HepG2 (cell line): Measurements from ENCODE around the gene SMIM41. TPM values are rescaled to one million over a fixed set of nuclear protein-coding genes. Genes with fewer than 3 reads are reported as not detected.

Experiments used
- ATAC-seq: fragments of 200-7000 bp; cut with Tn5 transposase; 3 replicates; pipeline ENCODE4 v1.9.1; 2020; ENCODE audit warnings: mild to moderate bottlenecking, moderate library complexity
- BruUV-seq: library from RNA; stranded (reverse); fragments of 400-500 nt; replicated peaks from 2 replicates; lab custom pipeline; 2021; lab: Mats Ljungman, UMichigan
- CTCF ChIA-PET: fragments of 300-600 bp; formaldehyde crosslinking; extraction: SDS; loops from one replicate; lab custom pipeline; 2021; ENCODE audit warnings: low total read pairs, inconsistent platforms, low intra/inter-chr PET ratio; lab: Yijun Ruan, JAX
- POLR2A ChIA-PET: fragments of 350-600 bp; sonication (Branson Sonifier 250); formaldehyde crosslinking; loops from one replicate; lab custom pipeline; 2020; ENCODE audit warnings: antibody characterized with exemption, inconsistent platforms; lab: Yijun Ruan, JAX
- DNase-seq: peaks from one replicate; pipeline ENCODE4 v3.0.0-alpha.2; 2015; ENCODE audit warnings: low spot score
- FAIRE-seq: peaks from 3 replicates; lab custom pipeline; 2011; peaks lifted over from hg19 to GRCh38; lab: Jason Lieb, UNC
- H2AFZ ChIP-seq: one replicate; pipeline ENCODE4 v1.6.1; 2011; ENCODE audit warnings: low read length, inconsistent platforms
- H3K27ac ChIP-seq: fragments of 300-600 bp; 3 replicates; pipeline ENCODE4 v1.8.0; 2011; ENCODE audit warnings: mixed run types, mild to moderate bottlenecking, mixed read lengths, low read length, inconsistent platforms; ENCODE audit not compliant: insufficient read depth; ENCODE audit errors: extremely low read length
- H3K27me3 ChIP-seq, 2 experiments: fragments of 200-600 bp in 1 of 2; 2 replicates in 1 of 2; 3 replicates in 1 of 2; pipeline versions ENCODE4 v1.6.0 to v1.8.0; 2011; ENCODE audit warnings: low read length in 2 of 2, mild to moderate bottlenecking in 2 of 2, moderate library complexity in 2 of 2, inconsistent platforms in 1 of 2; ENCODE audit not compliant: insufficient read depth in 2 of 2, control insufficient read depth in 1 of 2
- H3K36me3 ChIP-seq, 2 experiments: fragments of 200-600 bp in 1 of 2; replicated peaks in 1 of 2; 2 replicates in 1 of 2; 3 replicates in 1 of 2; pipeline versions ENCODE4 v1.5.1 to v1.8.0; 2011; ENCODE audit warnings: low read length in 2 of 2, inconsistent platforms in 1 of 2; ENCODE audit not compliant: insufficient read depth in 2 of 2, control insufficient read depth in 1 of 2
- H3K4me1 ChIP-seq: 2 replicates; pipeline ENCODE4 v1.5.1; 2012; ENCODE audit warnings: low read length, inconsistent platforms; ENCODE audit not compliant: insufficient read depth
- H3K4me2 ChIP-seq: 2 replicates; pipeline ENCODE4 v1.6.0; 2011; ENCODE audit warnings: low read depth, low read length, inconsistent platforms
- H3K4me3 ChIP-seq, 3 experiments: fragments of 200-600 bp in 1 of 3; sonication (generic), shearing (Covaris generic) in 1 of 3; replicated peaks in 1 of 3; 2 replicates each; pipeline ENCODE4 v1.5.1; 2011 to 2016; ENCODE audit warnings: low read length in 3 of 3, inconsistent platforms in 2 of 3, low read depth in 2 of 3, mild to moderate bottlenecking in 2 of 3, control low read depth in 1 of 3, mixed read lengths in 1 of 3; ENCODE audit not compliant: insufficient read depth in 1 of 3
- H3K79me2 ChIP-seq: one replicate; pipeline ENCODE4 v1.6.1; 2011; ENCODE audit warnings: low read length, inconsistent platforms; ENCODE audit not compliant: insufficient read depth
- H3K9ac ChIP-seq: 2 replicates; pipeline ENCODE4 v1.6.0; 2011; ENCODE audit warnings: mild to moderate bottlenecking, low read depth, low read length, inconsistent platforms; ENCODE audit not compliant: insufficient read depth
- H3K9me3 ChIP-seq: 2 replicates; pipeline ENCODE4 v1.5.1; 2012; ENCODE audit warnings: mild to moderate bottlenecking, low read length
- H4K20me1 ChIP-seq: 2 replicates; pipeline ENCODE4 v1.6.0; 2011; ENCODE audit warnings: inconsistent platforms, mild to moderate bottlenecking, low read length, moderate library complexity; ENCODE audit not compliant: insufficient read depth
- AGO2 ChIP-seq: fragments of 200-400 bp; formaldehyde crosslinking; optimal IDR thresholded peaks from 2 replicates; pipeline ENCODE3; 2017; ENCODE audit warnings: mild to moderate bottlenecking, low read depth, low read length, moderate library complexity
- AKAP8 ChIP-seq: sonication (generic); formaldehyde crosslinking; IDR thresholded peaks from 2 replicates; pipeline ENCODE4 v1.5.1; 2020; ENCODE audit warnings: mild to moderate bottlenecking, missing genetic modification reagents
- DMAP1 ChIP-seq: IDR thresholded peaks from 2 replicates; pipeline ENCODE4 v1.6.1; 2016
- EEA1 ChIP-seq: sonication (generic); formaldehyde crosslinking; IDR thresholded peaks from 2 replicates; pipeline ENCODE4 v1.5.1; 2020; ENCODE audit warnings: mild to moderate bottlenecking, missing genetic modification reagents, borderline replicate concordance
- HNRNPLL ChIP-seq: fragments of 200-400 bp; formaldehyde crosslinking; IDR thresholded peaks from 2 replicates; pipeline ENCODE4 v1.6.1; 2017; ENCODE audit warnings: mild to moderate bottlenecking, low read depth, low read length; ENCODE audit not compliant: poor library complexity, severe bottlenecking
- RBFOX2 ChIP-seq: fragments of 200-400 bp; formaldehyde crosslinking; IDR thresholded peaks from 2 replicates; pipeline ENCODE4 v1.6.1; 2017; ENCODE audit warnings: low read depth, mild to moderate bottlenecking, low read length
- ZFY ChIP-seq: sonication (generic); formaldehyde crosslinking; IDR thresholded peaks from 2 replicates; pipeline ENCODE4 v1.4.0; 2020; ENCODE audit warnings: missing genetic modification reagents
- ZNF251 ChIP-seq: sonication (generic); formaldehyde crosslinking; IDR thresholded peaks from 2 replicates; pipeline ENCODE4 v1.9.0; 2021; ENCODE audit warnings: mild to moderate bottlenecking, missing genetic modification reagents
- ZNF264 ChIP-seq: sonication (generic); formaldehyde crosslinking; IDR thresholded peaks from 2 replicates; pipeline ENCODE4 v1.4.0; 2020; ENCODE audit warnings: missing genetic modification reagents
- ZNF646 ChIP-seq: sonication (generic); formaldehyde crosslinking; IDR thresholded peaks from 2 replicates; pipeline ENCODE4 v1.9.0; 2021; ENCODE audit warnings: mild to moderate bottlenecking, missing genetic modification reagents
- ZNF672 ChIP-seq: sonication (generic); formaldehyde crosslinking; IDR thresholded peaks from 2 replicates; pipeline ENCODE4 v1.8.1; 2022; ENCODE audit warnings: missing genetic modification reagents
- ZNF691 ChIP-seq: sonication (generic); formaldehyde crosslinking; IDR thresholded peaks from 2 replicates; pipeline ENCODE4 v1.4.0; 2020; ENCODE audit warnings: missing genetic modification reagents, low read depth, mild to moderate bottlenecking, borderline replicate concordance
- ZNF790 ChIP-seq: sonication (generic); formaldehyde crosslinking; IDR thresholded peaks from 2 replicates; pipeline ENCODE4 v1.8.0; 2022; ENCODE audit warnings: missing genetic modification reagents, mild to moderate bottlenecking, borderline replicate concordance
- WGBS: methylation state at CpG from one replicate; pipeline ENCODE4 v1.1.6; 2017; ENCODE audit warnings: low lambda C conversion rate; 5-methylcytosine and 5-hydroxymethylcytosine counted together
- in situ Hi-C: cut with HindIII; loops from 2 replicates; pipeline ENCODE4 v1.10.0; 2017; ENCODE audit warnings: low pct_unique_long_range_greater_than_20kb; ENCODE audit not compliant: extremely low pct_ligation_motif_present
- intact Hi-C: fragments of 100-400 bp; cut with micrococcal nuclease; formaldehyde crosslinking; loops from one replicate; pipeline ENCODE4 v1.10.0; 2022; ENCODE audit not compliant: unreplicated experiment
- polyA plus RNA-seq, 8 experiments: library from polyadenylated mRNA; depleted of rRNA in 3 of 8; stranded (reverse) in 7 of 8; unstranded in 1 of 8; fragments of >200 nt; fragmentation: Illumina TruSeq in 4 of 8; extraction: Trizol in 4 of 8; gene quantifications; 2 replicates each; pipeline versions ENCODE4 v1.2.1 to v1.2.3, GENCODE V29; 2011 to 2016; ENCODE audit warnings: low read depth in 4 of 8, missing spikeins in 1 of 8, mixed read lengths in 1 of 8; ENCODE audit not compliant: insufficient read depth in 1 of 8
- total RNA-seq, 5 experiments: library from RNA; depleted of rRNA; stranded (reverse); fragments of >200 nt; fragmentation: Illumina TruSeq; extraction: Trizol; gene quantifications; 2 replicates each; pipeline ENCODE4 v1.2.3, GENCODE V29; 2016; ENCODE audit warnings: low read depth in 1 of 5
- TF ChIP-seq, protein P1 (sequence below): sonication (generic); formaldehyde crosslinking; IDR thresholded peaks from 2 replicates; pipeline ENCODE4 v1.4.0; 2020; ENCODE audit warnings: missing genetic modification reagents, borderline replicate concordance

The SMIM41 gene
- total and polyA plus RNA-seq, 2 of the 13 experiments (the other 11 are each of a cell fraction or from before 2014, with no cell fraction given), result not detected

DNA sequence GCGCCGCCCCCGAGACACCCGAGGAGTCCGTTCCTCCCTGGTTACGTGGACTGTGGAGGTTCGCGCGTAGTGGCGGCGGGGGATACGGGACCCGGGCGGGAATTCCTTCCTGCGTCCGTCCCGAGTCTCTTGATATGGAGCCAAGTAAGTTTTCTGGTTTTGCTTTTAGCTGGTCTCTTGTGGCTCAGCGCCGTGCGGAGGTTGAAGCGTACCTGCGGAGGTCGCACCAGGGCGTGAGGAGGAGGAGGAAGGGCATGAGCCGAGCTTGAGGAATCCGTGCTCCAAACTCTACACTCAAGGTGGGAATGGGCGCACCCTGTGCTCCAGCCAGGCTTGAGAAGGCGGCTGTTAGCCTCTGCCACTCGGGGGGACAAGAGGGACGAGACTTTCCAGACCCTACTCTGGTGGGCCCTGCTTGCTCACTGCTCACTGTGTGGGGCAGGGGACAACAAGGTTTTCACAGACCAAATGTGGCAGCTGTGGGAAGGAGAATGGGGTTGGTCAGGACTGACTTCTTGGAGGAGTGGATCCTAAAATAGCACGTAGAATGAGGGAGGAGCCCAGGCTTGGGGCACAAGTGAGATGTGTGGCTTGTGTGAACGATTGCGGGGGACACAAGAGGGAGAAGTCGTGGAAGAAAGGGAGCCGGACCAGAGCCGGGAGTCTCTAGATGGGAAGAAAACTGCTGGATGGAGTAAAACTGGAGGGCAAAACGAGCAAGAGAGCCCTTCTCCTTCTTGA lies 9.1 kb upstream of the SMIM41 start:
- POLR2A ChIA-PET, result interaction anchor here (1.4 to 4.0 kb wide), 5 partner anchors 9 to 45 kb away, joined by 4 to 36 read pairs (median 13); partner anchors contain the start of gene NR4A1
- ATAC-seq, result peak; percentile 43
- H3K9ac ChIP-seq, result peak overlapping the region; percentile 88
- TF ChIP-seq ZNF264 (CRISPR knock-in tag), result no peak
- TF ChIP-seq ZNF646, result no peak
- no peak for TF ChIP-seq ZNF251
- peak; percentile 12; the same call in 1 of the 2 replicates for TF ChIP-seq DMAP1 (CRISPR knock-in tag)
- 0 out of 2 replicates have a peak, but pooled peaks have one; percentile 33 for TF ChIP-seq EEA1 (CRISPR knock-in tag)
- peak; percentile 68 for TF ChIP-seq AGO2
- TF ChIP-seq HNRNPLL, result peak; percentile 62
- TF ChIP-seq ZNF672 (CRISPR knock-in tag), result no peak
- TF ChIP-seq RBFOX2, result peak; percentile 45; the same call in 1 of the 2 replicates
- peak; percentile 8; the same call in 1 of the 2 replicates for TF ChIP-seq ZFY (CRISPR knock-in tag)
- no peak for TF ChIP-seq ZNF691 (CRISPR knock-in tag)
- TF ChIP-seq AKAP8 (CRISPR knock-in tag), result 0 out of 2 replicates have a peak, but pooled peaks have one; percentile 32
- TF ChIP-seq ZNF790 (CRISPR knock-in tag), result 0 out of 2 replicates have a peak, but pooled peaks have one; percentile 24
- TF ChIP-seq, protein P1, sequence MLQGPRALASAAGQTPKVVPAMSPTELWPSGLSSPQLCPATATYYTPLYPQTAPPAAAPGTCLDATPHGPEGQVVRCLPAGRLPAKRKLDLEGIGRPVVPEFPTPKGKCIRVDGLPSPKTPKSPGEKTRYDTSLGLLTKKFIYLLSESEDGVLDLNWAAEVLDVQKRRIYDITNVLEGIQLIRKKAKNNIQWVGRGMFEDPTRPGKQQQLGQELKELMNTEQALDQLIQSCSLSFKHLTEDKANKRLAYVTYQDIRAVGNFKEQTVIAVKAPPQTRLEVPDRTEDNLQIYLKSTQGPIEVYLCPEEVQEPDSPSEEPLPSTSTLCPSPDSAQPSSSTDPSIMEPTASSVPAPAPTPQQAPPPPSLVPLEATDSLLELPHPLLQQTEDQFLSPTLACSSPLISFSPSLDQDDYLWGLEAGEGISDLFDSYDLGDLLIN (CRISPR knock-in tag), result 0 out of 2 replicates have a peak, but pooled peaks have one; percentile 3

More for the DNA sequence above, 9.1 kb upstream of the SMIM41 start:
- Histone ChIP-seq H3K36me3 (peaks cover 12 to 31% of the 10 kb centered on the region in 2 experiments), H3K27ac (peak overlapping the region; percentile 85), H4K20me1 (peaks cover 5% of the 10 kb centered on the region; the same call in 1 of the 2 replicates), H3K9me3 (no peaks in the 10 kb centered on the region), H3K79me2 (peaks cover 50% of the 10 kb centered on the region), H3K4me2 (peak overlapping the region; percentile 92), H3K27me3 (no peaks in the 10 kb centered on the region; a peak in 1 of 5 replicates), H3K4me3 (peak overlapping the region; percentile 87 to 98 (median 88)), H3K4me1 (peaks cover 46% of the 10 kb centered on the region), H2AFZ (no peak overlapping the region)
- 2% methylated on average over 18 of the region's 37 CpGs for WGBS
- in situ Hi-C loops (no loop called here), intact Hi-C loops (loop anchor here (2.0 kb wide), 1 partner anchor 20 kb away; the partner anchor contains the start of gene NR4A1)
- FAIRE-seq (no peak), DNase-seq (no peak)
- BruUV-seq, result TSS peak; percentile 83
- CTCF ChIA-PET, result interaction anchor here (0.8 to 5.4 kb wide), 2 partner anchors 42 to 45 kb away, joined by 5 to 52 read pairs; no protein-coding TSS in a partner anchor
